GM12873 (cell line): ENCODE results near the gene OVCA2.

ENCODE experiments used
- CTCF ChIP-seq: IDR thresholded peaks from 2 replicates; pipeline ENCODE4 v1.5.1; 2012; ENCODE audit warnings: low read depth, mild to moderate bottlenecking, moderate library complexity, low read length, control low read depth; ENCODE audit not compliant: insufficient read depth; ENCODE audit errors: missing control alignments

The OVCA2 gene

DNA sequence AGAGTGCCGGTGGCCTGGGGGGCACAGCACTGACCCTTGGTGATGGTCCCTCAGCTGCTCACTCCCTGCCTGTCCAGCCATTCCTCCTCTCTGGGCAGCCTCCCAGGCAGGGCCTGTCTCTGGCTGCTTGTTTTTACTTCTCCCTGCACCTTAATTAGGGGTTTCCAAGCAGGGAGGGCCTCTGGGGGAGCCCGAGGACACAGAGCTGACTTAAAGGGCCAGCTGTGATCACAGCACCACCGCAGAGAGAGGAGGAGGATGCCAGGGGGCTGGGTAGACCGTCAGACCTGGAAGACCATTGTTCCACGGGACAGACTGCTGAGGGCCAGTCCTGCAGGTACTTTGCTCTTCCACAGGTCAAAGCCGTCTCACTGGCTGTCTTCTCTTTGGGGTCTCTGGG is 13.1 kb upstream of the OVCA2 start:
- TF ChIP-seq CTCF: peak; percentile 10

- TF ChIP-seq CTCF: no peak
Measured at GRCh38 chr17:2029911-2030778, 11.7 kb upstream of the OVCA2 start, which contains the start of gene DPH1. Gene DPH1 (plus strand): TSS chr17:2030153. CDS start chr17:2030170, 17 bp downstream.

- TF ChIP-seq CTCF: peak; percentile 75
Measured at GRCh38 chr17:2030779-2031163, 11.1 kb upstream of the OVCA2 start.

- TF ChIP-seq CTCF: no peak
Measured at GRCh38 chr17:2033153-2033552, 8.7 kb upstream of the OVCA2 start.

DNA sequence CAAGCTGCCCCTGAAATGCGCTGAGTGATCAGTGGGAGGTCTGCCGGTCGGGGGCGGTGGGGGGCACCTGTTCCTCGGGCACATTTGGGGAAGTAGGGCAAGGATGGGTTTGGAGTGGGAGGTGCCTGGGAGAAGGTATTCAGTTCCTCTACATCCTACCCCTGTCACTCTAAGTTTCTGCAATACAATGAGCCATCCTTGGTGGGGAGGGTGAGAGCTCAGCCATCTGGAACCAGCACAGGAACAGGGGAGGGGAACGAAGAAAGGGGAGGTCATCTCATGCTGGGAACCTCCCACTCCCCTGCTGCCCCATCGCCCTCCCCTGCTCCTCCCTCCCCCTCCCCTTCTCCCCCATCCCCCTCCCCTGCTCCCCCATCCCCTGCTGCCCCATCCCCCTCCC is 7.7 kb upstream of the OVCA2 start:
- no peak for TF ChIP-seq CTCF

DNA sequence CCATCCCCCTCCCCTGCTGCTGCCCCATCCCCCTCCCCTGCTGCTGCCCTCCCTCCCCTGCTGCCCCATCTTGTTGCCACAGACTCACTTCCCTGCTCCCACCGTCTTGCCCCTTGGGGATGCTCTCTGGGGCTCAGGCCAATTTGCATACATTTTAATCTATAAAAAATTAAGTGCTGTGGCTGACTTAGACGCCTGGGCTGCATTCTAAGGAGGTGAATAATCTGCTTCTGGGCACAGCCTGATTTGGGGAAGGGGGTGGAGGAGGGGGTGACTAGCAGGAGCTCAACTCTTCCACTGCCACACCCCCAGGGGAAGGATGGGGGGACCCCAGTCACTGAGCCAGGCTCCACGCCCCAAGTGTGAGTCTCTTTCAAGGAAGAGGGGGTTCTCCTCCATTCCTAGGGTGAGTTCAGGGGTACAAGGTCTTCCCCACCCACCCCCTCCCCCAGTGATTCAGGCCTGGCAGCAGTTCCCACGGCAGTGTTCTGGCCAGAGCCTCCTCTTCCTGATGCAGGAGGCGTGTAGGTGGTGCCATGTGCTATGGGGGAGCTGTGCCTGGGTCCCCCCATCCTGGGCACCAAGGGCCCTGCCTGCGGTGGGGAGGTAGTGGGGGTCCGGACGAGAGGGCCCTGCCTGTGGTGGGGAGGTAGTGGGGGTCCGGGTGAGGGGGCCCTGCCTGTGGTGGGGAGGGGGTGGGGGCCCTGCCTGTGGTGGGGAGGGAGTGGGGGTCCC is 6.8 kb upstream of the OVCA2 start:
- TF ChIP-seq CTCF: no peak
